GM06990 (cell line): Measurements from ENCODE around the gene GPR87.

Experiments
- DNase-seq: peaks from one replicate; pipeline ENCODE4 v3.0.0-alpha.2; 2011; ENCODE audit not compliant: insufficient read length; ENCODE audit errors: extremely low read depth
- H3K27me3 ChIP-seq: replicated peaks from 2 replicates; pipeline ENCODE4 v1.6.0; 2011; ENCODE audit warnings: low read length; ENCODE audit not compliant: control insufficient read depth, insufficient read depth
- H3K36me3 ChIP-seq: 2 replicates; pipeline ENCODE4 v1.5.1; 2011; ENCODE audit warnings: low read length; ENCODE audit not compliant: control insufficient read depth, insufficient read depth
- H3K4me3 ChIP-seq: replicated peaks from 2 replicates; pipeline ENCODE4 v1.5.1; 2011; ENCODE audit warnings: low read depth, mild to moderate bottlenecking, control low read depth, low read length
- CTCF ChIP-seq: IDR thresholded peaks from 2 replicates; pipeline ENCODE4 v1.5.1; 2011; ENCODE audit warnings: low read length, control low read depth, mild to moderate bottlenecking, inconsistent platforms; ENCODE audit not compliant: insufficient read depth, poor library complexity, severe bottlenecking

Gene GPR87

GRCh38 chr3:151351219-151351618, 34.6 kb upstream of the GPR87 start:
- Histone ChIP-seq H3K27me3 (no peaks in the 10 kb centered on the region), H3K36me3 (no peaks in the 10 kb centered on the region), H3K4me3 (no peak overlapping the region)
- DNase-seq = peak; percentile 19
- no peak for TF ChIP-seq CTCF

- no peak for TF ChIP-seq CTCF
- DNase-seq = no peak
- no peak overlapping the region for H3K4me3 ChIP-seq
- H3K36me3 ChIP-seq = no peaks in the 10 kb centered on the region
- H3K27me3 ChIP-seq = no peaks in the 10 kb centered on the region
Observed at GRCh38 chr3:151350656-151351055, 34.0 kb upstream of the GPR87 start.

GRCh38 chr3:151347432-151347831, 30.8 kb upstream of the GPR87 start:
- no peak for TF ChIP-seq CTCF
- no peaks in the 10 kb centered on the region for H3K27me3 ChIP-seq
- H3K36me3 ChIP-seq = no peaks in the 10 kb centered on the region
- no peak overlapping the region for H3K4me3 ChIP-seq
- DNase-seq = no peak

- no peak for TF ChIP-seq CTCF
- Histone ChIP-seq H3K27me3 (no peaks in the 10 kb centered on the region), H3K4me3 (no peak overlapping the region), H3K36me3 (no peaks in the 10 kb centered on the region)
- DNase-seq = no peak
Observed at GRCh38 chr3:151346292-151346691, 29.7 kb upstream of the GPR87 start.

GRCh38 chr3:151345859-151346258, 29.2 kb upstream of the GPR87 start:
- no peak for DNase-seq
- no peak for TF ChIP-seq CTCF
- Histone ChIP-seq H3K36me3 (no peaks in the 10 kb centered on the region), H3K4me3 (no peak overlapping the region), H3K27me3 (no peaks in the 10 kb centered on the region)

GRCh38 chr3:151331696-151332095, 15.1 kb upstream of the GPR87 start:
- TF ChIP-seq CTCF = no peak
- Histone ChIP-seq H3K27me3 (no peaks in the 10 kb centered on the region), H3K36me3 (no peaks in the 10 kb centered on the region), H3K4me3 (no peak overlapping the region)
- DNase-seq = no peak
